Hindlimb muscle (tissue), 1 donor: ENCODE measurements around the gene ANKRD39. TPM values are rescaled to one million over a fixed set of nuclear protein-coding genes. Genes with fewer than 3 reads are reported as not detected.
A peak's percentile ranks its signal among the peaks of the same experiment; 100 is the strongest.
"Not testable (repeated sequence)": the region's sequence is repeated elsewhere in the genome, so short reads cannot be mapped to it uniquely, and the experiment has no call there.

Source experiments
- DNase-seq: peaks from one replicate; pipeline ENCODE4 v3.0.0-alpha.2; 2013
- polyA plus RNA-seq: library from polyadenylated mRNA; unstranded; fragments of 120-200 nt; gene quantifications from one replicate; pipeline ENCODE4 v1.2.1, GENCODE V29; 2013; ENCODE audit not compliant: insufficient read length

Gene ANKRD39
- polyA plus RNA-seq, 1 donor: 7.7 TPM

DNA sequence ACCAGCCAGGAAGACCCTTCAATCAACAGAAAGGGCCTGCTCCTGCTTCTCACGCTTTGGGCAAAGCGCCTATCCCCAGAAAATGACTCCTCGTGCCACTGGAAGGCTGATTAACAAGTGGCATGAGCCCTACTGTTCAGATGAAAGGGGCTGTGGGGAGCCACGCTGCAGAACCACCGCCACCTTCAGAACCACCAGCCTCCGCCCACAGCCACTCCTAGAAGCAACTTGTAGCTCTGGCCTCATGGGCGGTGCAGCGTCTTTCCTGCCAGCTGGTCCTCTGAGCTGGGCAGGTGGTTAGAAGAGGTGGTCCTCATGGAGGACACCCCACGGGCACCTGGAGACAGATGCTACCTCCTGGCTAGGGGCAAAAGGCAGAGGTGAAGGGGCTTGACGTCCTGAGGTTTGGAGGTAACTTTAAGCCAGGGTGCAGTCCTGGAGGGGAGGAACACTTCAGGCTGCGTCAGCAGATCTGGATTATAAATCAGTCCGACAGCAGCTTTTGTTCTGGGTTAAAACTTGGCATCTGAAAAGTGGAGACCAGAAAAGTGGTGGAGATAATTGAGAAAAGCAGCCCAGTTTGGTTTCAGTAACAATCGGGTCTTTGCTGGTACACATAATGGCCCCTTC is 12.9 kb upstream of the ANKRD39 start:
- DNase-seq: no peak

DNA sequence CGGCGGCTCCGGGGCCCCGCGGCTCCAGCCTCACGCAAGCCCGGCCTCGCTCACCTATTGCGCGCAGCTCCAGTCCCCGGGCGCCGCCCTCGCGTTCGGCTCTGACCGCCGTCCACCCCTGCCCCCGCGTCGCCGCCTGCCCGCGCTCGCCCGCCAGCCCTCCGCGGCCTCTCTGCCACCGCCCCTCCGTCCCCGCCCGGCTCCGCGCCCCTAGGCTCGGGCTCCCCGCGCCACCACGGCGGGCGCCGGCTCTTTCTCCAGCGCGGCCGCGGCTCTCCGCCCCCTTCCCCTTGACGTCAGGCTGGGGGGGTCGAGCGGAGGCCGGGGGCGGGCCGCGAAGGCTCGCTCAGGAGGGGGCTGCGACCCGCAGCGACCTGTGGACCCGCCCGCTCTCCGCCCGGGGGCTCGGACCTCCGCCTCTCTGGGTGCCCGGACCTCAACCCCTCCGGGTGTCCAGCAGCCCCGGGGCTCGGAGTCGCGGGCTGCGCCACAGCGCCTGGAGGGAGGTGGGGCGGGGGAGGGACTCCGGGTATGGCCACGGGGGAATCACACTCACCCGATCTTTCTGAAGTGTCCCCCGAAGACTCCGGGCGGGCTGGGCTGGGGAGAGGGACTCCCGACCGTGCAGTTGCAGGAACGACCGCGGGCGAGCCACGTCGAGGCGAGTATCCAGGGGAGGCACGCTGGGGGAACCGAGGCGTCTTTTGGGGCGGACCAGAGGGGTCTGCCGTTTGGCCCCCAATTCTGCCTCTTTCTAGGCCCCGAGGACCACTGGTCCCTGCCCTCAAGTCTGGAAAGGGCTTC is 12.2 kb upstream of the ANKRD39 start, which contains the start of gene SEMA4C:
Gene SEMA4C (minus strand): TSS at position 259 of the 804 bp plus-strand sequence. CDS start 2,194 bp downstream, outside the sequence.
- DNase-seq: peak; percentile 77

DNA sequence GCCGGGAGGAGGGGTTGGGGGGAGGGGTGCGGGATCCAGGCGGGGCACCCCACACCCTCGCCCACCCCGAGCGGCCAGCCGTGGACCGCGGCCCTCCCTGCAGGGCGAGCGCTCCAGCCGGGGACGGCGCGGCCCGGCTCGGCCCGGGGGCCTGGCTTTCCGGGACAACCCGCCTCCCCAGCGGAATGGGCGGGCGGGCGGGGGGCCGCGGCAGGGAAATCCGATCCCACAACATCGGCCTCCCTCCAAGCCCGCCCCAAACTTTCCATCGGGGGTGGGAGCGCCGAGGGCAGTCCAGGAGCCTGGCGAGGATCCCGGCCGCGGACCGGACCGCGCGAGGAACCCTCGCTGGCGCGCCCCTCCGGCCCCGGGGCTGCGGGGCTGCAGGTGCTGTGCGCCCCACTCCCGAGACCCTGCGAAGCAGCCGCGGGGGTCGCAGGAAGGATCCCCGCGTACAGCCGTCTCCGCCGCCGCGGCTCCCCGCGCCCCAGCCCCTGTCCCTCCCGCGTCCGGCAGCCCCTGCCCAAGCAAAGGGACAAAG is 11.5 kb upstream of the ANKRD39 start:
- DNase-seq: peak; percentile 91

DNA sequence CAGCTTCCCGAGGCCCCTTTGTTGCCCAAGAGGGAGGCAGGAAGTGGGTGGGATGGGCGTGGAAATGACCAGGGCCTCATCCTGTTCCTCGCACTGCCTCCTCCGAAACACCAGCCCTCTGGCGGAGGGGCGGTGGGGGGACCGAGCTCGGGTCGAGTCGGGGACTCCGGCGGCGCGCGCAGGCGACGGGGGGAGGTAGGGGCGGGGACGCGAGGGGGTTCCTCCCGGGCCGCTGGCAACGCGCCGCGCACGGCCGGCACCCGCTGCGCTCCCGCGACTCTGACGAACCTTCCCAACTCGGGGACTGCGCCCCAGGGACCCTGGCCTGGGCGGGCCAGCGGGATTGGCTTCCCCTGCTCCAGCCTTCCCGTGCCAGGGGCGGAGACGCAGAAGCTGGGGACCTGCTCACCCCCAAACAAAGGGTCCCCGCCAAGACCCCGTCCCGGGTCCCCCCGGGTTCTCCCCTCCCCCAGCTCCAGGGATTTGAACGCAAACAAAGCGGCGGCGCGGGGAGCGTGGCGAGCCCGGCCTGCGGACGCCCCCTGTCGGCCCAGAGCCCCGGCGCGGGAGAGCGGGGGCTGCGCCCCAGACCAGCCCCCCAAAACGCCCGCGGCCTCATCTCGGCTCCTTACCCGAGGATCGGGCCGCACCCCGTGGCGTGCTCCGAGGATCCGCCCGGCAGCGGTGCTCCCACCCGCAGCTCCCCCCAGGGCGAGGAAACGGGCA is 10.9 kb upstream of the ANKRD39 start:
- DNase-seq: peak; percentile 90

DNA sequence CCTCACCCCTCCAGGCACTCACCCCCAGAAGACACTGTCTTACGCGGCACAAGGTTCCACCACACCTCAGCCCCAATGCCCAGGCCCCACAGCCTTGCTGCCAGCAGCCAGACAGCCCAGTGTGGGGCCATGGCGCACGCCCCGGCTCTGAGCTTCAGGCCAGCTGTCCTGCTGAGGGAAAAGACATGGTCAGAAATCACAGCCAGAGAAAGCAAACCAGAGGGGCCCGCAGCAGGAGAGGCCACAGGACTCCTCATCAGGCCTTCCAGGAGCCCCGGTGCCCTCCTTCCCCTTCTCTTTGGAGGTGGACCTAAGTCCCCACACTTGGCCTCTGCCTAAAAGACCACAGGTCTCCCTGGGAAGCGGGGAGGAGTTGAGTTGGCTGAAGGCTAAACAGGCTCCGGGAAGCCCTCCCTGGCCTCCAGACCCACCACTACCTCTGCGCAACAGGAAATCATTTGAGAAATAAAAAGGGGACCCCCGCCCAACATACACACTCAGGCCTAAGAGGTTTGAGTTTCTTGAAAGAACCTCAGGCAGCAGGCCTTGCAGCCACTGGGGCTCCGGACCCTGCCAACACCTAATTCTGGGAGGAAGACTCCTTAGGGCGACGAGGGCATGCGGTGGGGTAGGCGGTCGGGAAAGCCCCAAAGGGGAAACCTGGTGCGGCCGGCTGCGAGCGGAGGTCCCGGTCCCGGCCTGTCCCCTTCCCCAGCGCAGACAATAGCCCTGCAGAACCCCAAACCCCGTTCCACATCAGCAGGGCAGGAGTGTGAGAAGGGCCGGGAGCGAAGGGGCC is 10.1 kb upstream of the ANKRD39 start:
- DNase-seq: no peak

DNA sequence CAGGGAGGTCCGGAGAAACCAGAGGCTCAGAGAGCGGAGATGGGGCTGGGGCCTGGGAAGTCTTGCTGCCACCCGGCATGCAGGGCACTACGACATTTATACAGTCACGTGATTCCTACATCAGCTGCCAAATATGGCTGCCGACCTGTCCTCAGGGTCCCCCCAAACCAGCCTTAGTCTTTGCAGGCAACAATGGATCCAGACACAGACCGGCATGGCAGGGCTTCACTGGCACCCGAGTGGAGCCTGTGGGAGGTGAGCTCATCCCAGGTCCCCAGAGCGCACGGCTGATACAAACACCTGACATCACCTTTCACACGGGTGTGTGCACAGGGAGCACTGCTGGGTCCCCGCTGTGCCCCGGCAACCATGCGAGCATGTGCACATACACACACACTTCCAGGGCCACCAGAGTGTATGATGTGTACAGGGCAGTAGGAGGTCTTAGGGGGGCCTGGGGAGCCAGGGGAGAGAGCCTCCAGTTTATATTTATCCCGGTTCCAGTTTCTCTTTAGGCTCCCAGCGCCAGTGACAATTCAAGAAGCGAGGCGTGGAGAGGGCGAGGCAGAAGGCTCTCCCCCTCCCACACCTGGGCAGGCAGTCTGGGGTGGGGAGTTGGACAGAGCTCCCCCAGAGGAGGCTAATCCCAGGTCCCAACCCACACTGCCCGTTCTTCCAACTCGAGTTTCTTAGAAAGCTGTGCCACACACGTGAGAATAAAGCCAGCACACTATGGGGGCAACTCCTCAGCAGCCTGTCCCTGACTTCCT is 9.4 kb upstream of the ANKRD39 start:
- no peak for DNase-seq

DNA sequence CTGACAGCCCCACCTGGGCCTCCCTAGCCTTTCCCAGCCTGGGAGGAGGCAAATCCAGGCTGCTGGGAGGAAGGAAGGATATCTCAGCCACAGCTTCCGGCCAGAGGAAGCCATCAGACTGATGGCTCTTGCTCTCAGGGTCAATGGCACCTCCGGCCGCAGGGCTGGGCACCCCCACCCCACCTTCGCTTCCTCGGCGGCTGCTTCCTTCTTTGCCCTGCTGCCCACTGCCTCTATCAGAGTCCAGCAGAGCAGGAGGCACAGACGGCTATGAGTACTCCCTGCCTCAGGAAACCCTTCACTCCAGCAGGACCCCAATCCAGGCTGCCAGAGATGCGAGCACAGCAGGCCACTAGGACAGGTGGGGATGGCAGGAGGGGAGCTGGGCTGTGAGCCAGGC is 8.8 kb upstream of the ANKRD39 start:
- no peak for DNase-seq

DNA sequence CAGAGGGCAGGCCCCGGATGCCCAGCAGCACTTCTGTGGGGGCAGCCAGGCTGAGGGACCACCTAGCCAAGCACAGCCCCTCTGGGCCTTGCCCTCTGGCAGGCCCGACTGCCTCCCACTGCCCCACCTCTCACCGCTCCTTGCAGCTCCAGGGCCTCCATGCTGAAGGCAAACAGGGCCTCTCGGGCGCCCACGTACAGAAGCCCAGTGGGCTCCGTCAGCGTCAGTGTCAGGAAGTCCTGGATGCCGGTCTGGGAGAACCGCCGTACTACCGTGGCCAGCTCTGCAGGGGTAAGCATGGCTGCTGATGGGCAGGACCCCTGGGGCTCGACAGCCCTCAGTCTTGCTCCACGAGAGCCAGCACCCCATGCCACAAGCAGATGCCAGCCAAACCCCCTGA is 8.3 kb upstream of the ANKRD39 start:
- DNase-seq: no peak

DNA sequence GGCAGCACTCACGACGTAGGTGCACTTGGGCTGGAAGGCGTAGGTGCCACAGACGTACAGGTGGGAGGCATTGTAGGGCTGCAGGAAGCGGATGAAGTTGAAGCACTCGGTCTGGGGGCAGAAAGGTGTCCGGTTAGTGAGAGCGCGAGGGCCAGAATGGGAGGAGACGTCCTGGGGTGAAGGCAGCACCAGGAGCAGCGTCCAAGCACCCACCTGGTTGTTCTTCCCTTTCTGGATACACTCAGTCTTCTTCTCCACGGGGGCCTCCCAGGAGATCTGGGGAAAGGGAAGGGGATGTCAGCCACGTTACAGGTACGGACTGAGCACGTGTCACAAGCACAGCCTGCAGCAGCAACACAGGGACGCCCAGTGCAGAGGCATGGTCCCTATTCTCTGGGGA is 7.8 kb upstream of the ANKRD39 start:
- no peak for DNase-seq

DNA sequence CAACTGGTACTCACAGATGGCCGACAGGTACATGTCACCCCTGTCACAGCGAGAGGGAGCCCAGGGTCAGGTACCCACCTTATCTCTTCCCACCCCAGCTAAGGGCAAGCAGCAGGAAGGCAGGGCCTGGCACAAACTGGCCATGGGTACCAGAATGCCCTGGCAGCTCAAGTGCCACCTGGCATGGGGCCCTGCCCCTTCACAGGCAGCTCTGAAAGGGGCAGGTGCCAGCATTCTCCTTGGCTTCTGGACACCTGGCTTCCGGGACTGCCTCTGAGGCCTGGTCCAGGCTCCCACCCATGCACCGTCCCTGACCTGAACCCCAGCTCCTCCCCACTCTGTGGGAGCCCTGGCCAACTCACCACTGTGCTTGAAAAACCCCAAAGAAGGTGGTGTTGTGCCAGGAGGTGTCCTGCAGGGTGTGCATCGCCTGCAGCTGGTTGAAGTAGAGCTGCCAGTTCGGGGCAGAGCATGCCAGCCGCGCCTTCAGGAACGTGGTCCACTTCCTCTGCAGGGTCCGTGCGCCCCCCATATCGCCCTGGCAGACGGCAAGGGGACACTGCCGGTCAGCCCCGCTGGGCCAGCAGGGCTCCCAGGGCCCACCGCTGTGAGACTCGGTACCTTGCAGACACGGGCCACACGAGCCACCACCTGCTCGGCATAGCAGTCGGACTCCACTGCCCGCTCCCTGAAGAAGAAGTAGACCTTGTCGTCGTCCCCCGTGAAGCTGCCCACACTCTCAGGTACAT is 6.7 kb upstream of the ANKRD39 start:
- DNase-seq: no peak

DNA sequence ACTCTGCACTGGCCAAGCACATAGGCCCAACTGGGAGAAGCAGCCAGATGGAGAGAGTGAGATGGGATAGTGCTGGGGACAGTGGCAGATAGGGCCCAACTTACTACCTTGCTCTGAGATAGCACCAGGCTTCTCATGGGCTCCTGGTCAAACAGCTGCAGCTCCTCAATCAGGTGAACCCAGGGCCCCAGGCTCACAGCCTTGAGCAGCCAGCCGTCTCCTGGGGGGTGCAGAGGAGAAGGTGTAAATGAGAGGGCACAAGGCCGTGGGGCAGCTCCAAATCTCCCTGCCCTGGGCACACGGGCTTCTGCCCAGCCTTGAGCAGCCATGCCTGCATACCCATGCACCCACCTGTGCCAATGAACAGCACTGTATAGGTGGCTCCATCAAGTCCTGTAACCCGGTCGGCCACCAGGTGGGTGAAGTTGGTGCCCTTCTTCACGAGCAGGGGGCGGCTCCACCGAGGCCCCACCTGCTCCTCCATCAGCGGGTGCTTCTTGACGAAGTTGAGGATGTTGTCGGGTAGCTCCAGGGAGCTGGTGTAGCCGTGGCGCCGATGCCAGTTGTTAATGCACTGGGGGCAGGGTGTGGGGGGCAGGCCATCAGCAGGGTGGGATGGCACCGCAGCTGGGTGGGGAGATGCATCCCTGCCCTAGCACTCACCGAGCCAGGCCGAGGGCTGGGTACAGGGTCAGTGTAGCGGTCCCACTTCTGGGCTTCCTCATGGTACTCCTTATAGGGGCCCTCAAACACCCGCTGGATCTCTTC is 5.9 kb upstream of the ANKRD39 start:
- DNase-seq: no peak

DNA sequence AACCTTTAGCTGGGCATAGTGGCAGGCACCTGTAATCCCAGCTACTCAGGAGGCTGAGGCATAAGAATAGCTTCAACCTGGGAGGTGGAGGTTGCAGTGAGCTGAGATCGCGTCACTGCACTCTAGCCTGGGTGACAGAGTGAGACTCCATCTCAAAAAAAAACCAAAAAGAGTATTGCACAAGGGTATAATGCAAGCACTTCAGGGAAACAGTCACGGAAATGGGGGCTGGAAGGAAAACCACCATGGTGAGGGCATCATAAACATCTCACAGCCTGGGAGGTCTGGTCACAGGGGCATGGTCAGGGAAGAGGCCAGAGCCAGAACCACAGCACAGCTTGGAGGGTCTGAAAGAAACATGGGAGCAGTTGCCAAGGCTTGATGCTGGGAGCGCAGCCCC is 5.2 kb upstream of the ANKRD39 start:
- DNase-seq: not testable (repeated sequence)

DNA sequence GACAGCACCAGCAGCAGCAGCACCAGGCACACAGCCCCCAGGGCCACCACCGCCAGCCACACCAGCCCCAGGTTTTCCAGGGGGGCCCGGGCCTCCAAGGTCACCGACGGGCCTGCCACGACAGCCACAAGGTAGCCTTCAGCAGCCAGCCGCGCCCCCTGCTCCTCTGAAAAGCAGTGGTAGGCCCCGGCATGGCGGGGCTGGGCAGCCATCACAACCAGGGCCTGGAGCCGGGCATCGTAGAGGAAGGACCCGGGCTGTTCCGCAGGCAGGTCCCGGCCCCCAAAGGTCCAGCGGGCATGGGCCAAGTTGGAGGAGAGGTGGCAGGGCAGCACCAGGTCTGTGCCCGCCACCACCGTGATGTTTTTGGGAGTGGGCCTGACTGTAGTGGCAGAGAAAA is 3.3 kb upstream of the ANKRD39 start:
- DNase-seq: no peak

DNA sequence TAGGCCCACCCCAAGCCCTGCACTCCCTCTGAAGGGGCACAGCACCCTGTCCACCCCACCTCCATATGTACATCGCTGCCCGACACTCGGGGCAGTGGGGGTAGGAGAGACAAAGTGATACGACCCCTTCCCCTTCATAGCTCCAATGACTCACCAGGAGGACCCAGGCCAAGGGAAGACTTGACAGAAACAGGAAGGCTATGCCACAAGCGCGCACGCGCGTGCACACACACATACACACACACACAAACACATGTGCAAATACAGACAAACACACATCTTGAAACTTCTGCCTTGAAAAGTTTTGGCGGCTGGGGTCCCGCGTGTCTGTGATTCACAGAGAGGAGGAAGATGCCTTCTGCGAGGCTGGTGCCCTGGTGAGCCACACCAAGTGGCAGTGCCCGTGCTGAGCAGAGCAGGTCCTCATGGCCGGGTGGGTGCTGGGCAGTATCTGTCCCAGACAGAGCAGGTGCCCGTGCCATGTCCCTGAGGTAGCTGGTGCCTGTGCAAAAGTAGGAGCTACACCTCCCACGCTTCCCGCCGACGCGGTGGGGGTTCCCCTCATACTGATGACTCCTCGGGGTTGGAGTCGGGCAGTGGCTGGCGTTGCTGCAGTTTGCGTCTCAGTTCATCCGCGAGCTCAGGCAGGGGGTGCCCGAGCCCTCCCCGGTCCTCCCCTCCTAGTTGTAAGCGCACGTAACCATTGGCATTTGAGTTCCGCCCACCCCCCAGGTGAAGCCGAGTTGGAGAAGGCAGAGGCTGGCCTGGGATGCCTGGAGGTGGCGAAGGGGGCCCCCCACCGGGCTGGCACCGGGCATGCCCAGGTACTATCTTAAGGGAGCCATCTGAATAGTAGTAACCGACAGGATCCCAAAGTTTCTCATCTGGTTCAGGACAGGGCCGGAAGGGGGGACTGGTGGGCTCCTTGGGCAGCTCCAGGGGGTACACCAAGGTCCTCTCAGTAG is 2.5 kb upstream of the ANKRD39 start:
- DNase-seq: no peak

DNA sequence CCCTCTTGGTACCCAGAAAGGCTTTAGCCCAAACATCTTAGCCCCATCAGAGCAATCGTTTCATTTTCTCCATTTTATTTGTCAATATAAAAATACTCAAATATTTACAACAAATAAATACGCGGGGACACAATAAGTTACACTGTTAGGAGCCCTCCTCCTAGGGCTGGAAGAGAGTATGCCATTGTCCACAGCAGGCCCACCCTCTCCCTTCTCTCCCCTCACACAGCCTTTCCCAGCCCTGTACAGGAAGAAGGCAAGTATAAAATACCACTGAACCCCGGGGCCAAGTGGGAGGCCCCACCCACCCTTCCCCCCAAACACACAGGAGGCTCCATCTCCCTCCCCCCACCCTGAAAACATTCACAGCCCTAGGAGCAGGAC is 1.9 kb upstream of the ANKRD39 start:
- no peak for DNase-seq

DNA sequence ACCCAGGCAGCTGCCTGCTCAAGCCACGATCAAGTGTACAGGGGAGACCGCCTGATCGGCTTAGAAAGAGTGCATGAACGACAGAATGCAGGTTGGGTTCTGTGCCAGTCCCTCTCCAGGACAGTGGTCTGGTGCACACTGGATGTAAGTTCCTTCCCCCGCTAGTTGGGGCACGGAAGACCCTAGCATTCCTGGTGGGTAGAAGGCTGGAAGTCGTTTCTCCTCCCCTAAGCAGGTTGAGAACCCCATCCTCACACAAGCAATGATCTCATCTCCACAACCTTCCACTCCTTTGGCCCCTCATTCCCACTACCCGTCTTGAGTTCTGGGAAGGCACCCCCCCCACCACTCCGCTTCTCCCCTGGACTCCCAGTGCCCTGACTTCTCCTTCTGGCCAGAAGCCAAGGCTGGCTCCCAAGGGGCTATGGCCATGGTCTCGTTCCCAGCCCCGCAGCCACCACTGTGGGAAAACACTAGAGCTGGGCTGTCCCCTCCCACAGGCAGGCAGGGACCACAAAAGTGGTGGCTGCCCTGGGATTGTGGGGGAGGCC is 1.4 kb upstream of the ANKRD39 start:
- DNase-seq: no peak

DNA sequence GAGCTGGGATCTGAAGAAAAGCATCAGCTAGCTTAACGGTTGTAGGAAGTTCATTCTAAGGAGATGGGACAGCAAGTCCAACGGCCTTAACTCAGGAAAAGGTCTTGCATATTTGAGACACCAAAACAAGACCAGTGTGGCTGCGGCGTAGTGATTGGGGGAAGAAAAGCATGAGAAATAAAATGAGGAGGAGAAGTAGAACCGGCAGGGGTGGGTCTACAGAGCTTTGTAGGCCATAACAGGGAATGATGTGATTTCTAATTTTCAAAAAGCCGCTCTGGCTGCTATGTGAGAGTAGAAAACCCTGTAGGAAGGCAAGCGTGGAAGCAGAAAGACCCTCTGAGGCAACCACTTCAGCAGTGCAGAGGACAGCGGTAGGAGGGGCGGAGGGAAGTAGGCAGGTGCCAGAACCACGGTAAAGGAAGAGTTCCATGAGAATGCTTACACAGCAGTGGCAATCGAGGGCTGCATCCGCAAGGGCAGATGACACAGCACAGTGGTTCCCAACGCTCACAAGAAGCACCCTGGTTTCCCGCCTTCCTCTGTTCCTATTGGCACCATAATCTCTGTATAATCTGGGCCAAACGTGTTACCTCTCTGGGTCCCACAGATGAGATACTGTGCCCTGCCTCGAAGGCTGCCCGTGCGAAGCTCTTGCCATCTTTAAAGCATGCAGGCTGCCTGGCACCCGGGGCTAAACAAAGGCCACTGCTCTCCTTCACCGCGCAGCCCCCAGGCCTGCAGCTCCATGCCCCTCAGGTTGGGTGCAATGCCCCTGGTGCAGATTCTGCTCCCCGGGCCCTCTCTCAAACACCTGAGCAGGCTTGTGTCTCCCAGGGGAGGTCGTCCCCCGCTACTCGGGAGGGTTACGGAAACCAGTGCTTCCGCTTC is 795 bp downstream of the ANKRD39 start:
- no peak for DNase-seq
